Psoas muscle (tissue), 8 donors: Measurements from ENCODE around the gene PRR12. TPM values are rescaled to one million over a fixed set of nuclear protein-coding genes. Genes with fewer than 3 reads are reported as not detected.

Experiments used
- ATAC-seq, 4 donors: fragments of 200-7000 bp; cut with Tn5 transposase; one replicate each; pipeline ENCODE4 v1.9.1; 2020; ENCODE audit warnings: moderate library complexity in 3 of 4, mild to moderate bottlenecking in 2 of 4
- DNase-seq, 2 donors: peaks; one replicate each; pipeline ENCODE4 v3.0.0-alpha.2; 2020
- H3K27ac ChIP-seq: fragments of 200-600 bp; one replicate; pipeline ENCODE4 v1.8.0; 2022
- H3K27me3 ChIP-seq, 3 donors: fragments of 200-600 bp in 1 of 3; one replicate each; pipeline versions ENCODE4 v1.6.1 to v1.8.0; 2013 to 2022; ENCODE audit warnings: low read length in 2 of 3, mild to moderate bottlenecking in 2 of 3, moderate library complexity in 1 of 3; ENCODE audit not compliant: insufficient read depth in 3 of 3
- H3K36me3 ChIP-seq, 2 donors: fragments of 200-600 bp in 1 of 2; one replicate each; pipeline versions ENCODE4 v1.6.1 to v1.8.0; 2013 to 2022; ENCODE audit warnings: low read depth in 1 of 2, mild to moderate bottlenecking in 1 of 2, moderate library complexity in 1 of 2; ENCODE audit not compliant: insufficient read depth in 1 of 2
- H3K4me1 ChIP-seq: fragments of 200-600 bp; one replicate; pipeline ENCODE4 v1.8.0; 2022
- H3K4me3 ChIP-seq: fragments of 200-600 bp; one replicate; pipeline ENCODE4 v1.8.0; 2022; ENCODE audit warnings: mild to moderate bottlenecking
- H3K9me3 ChIP-seq: fragments of 200-600 bp; one replicate; pipeline ENCODE4 v1.8.0; 2022
- WGBS, 3 donors: extraction: QIAGEN DNeasy Blood & Tissue Kit; methylation state at CpG; one replicate each; pipeline versions ENCODE4 v1.1.6 to v1.1.7; 2013; 5-methylcytosine and 5-hydroxymethylcytosine counted together
- intact Hi-C, 2 donors: fragments of 100-400 bp; cut with DNase I; formaldehyde crosslinking; loops; one replicate each; pipeline versions ENCODE4 v1.11.0 to v1.14.2; 2022
- polyA plus RNA-seq, 3 donors: library from polyadenylated mRNA; stranded (reverse); fragments of 200-250 nt; gene quantifications; one replicate each; pipeline ENCODE4 v1.2.3, GENCODE V29; 2013
- total RNA-seq, 4 donors: library from RNA; stranded (reverse); fragmentation: NEBNext Ultra II Directional in 2 of 4; extraction: Animal tissue kit (Norgen Biotek cat#: 25700) in 2 of 4; gene quantifications; one replicate each; pipeline versions ENCODE4 v1.2.1 to v1.2.4, GENCODE V29; 2021 to 2023
- TF ChIP-seq, protein P1 (sequence below): fragments of 200-600 bp; IDR thresholded peaks from one replicate; pipeline ENCODE4 v1.8.0; 2022; ENCODE audit warnings: antibody characterized with exemption
- donor health status: healthy with polysubstance abuse.
- donor health status: DM: no; HTN: no; CAD: no; lungs with moderate emphysema.
- donor health status: Bipolar disorder and iron deficiency.
- donor health status: healthy.
- donor health status: DM: yes; HTN: yes; CAD: no.
- donor health status: DM: no; HTN: no; CAD: no.
- donor health status: DM: no; HTN: no; CAD: no.
- donor health status: DM: yes; HTN: yes; CAD: no.

The PRR12 gene
- total and polyA plus RNA-seq, 7 donors: 2.3 to 15.1 (median 7.1) TPM

DNA sequence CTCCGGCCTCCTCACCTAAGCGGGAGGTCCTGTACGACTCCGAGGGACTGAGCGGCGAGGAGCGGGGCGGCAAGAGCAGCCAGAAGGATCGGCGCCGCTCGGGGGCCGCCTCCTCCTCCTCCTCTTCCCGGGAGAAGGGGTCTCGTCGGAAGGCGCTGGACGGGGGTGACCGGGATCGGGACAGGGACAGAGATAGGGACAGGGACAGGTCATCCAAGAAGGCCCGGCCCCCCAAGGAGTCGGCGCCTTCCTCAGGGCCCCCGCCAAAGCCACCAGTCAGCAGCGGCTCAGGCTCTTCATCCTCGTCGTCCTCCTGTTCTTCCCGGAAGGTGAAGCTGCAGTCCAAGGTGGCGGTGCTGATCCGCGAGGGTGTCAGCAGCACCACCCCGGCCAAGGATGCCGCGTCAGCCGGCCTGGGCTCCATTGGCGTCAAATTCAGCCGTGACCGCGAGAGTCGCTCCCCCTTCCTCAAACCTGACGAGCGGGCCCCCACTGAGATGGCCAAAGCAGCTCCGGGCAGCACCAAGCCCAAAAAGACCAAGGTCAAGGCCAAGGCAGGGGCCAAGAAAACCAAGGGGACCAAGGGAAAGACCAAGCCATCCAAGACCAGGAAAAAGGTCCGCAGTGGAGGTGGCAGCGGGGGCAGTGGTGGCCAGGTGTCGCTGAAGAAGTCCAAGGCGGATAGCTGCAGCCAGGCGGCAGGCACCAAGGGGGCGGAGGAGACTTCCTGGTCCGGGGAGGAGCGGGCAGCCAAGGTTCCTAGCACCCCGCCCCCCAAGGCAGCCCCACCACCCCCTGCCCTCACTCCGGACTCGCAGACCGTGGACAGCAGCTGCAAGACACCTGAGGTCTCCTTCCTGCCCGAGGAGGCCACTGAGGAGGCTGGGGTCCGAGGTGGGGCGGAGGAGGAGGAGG is 61.8 kb downstream of the PRR12 start:
- TF ChIP-seq, protein P1, sequence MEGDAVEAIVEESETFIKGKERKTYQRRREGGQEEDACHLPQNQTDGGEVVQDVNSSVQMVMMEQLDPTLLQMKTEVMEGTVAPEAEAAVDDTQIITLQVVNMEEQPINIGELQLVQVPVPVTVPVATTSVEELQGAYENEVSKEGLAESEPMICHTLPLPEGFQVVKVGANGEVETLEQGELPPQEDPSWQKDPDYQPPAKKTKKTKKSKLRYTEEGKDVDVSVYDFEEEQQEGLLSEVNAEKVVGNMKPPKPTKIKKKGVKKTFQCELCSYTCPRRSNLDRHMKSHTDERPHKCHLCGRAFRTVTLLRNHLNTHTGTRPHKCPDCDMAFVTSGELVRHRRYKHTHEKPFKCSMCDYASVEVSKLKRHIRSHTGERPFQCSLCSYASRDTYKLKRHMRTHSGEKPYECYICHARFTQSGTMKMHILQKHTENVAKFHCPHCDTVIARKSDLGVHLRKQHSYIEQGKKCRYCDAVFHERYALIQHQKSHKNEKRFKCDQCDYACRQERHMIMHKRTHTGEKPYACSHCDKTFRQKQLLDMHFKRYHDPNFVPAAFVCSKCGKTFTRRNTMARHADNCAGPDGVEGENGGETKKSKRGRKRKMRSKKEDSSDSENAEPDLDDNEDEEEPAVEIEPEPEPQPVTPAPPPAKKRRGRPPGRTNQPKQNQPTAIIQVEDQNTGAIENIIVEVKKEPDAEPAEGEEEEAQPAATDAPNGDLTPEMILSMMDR: no peak
- no peak overlapping the region for H3K27ac ChIP-seq
- no peaks in the 10 kb centered on the region for H3K4me1 ChIP-seq
- H3K9me3 ChIP-seq: no peaks in the 10 kb centered on the region
- peaks cover 9 to 90% of the 10 kb centered on the region in 2 donors for H3K36me3 ChIP-seq
- 92 to 93% (median 92%) methylated on average over 51 to 58 of the region's 58 CpGs for WGBS, 3 donors
- no peak overlapping the region for H3K4me3 ChIP-seq
- DNase-seq: no peak
- no peaks in the 10 kb centered on the region for H3K27me3 ChIP-seq
- intact Hi-C loops: no loop called here
- no peak for ATAC-seq

DNA sequence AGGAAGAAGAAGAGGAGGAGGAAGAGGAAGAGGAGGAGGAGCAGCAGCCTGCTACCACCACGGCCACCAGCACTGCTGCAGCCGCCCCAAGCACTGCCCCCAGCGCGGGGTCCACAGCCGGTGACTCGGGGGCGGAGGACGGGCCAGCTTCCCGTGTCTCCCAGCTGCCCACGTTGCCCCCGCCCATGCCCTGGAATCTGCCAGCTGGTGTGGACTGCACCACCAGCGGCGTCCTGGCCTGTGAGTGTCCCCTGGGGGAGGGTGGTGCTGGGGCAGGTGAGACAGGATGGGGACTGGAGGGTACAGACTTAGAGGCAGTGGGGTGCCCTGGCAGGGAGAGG is 62.5 kb downstream of the PRR12 start:
- ATAC-seq (peak in 1 of 4 donors; percentile 8), DNase-seq (no peak)
- no peaks in the 10 kb centered on the region for H3K27me3 ChIP-seq
- TF ChIP-seq, protein P1: no peak
- 72 to 76% (median 75%) methylated on average over 13 of the region's 13 CpGs for whole genome bisulfite sequencing, 3 donors
- H3K27ac ChIP-seq: no peak overlapping the region
- H3K9me3 ChIP-seq: no peaks in the 10 kb centered on the region
- intact Hi-C loops: no loop called here
- H3K36me3 ChIP-seq: peaks cover 9 to 90% of the 10 kb centered on the region in 2 donors
- H3K4me3 ChIP-seq: no peak overlapping the region
- H3K4me1 ChIP-seq: no peaks in the 10 kb centered on the region

- H3K4me1 ChIP-seq: no peaks in the 10 kb centered on the region
- no peaks in the 10 kb centered on the region for H3K9me3 ChIP-seq
- no peaks in the 10 kb centered on the region for H3K27me3 ChIP-seq
- intact Hi-C loops: no loop called here
- H3K36me3 ChIP-seq: peaks cover 9 to 93% of the 10 kb centered on the region in 2 donors
- no peak for ATAC-seq
- H3K4me3 ChIP-seq: no peak overlapping the region
- TF ChIP-seq, protein P1: no peak
- no peak overlapping the region for H3K27ac ChIP-seq
- no peak for DNase-seq
- WGBS, 3 donors: 80 to 87% (median 83%) methylated on average over 10 of the region's 10 CpGs
Measured at GRCh38 chr19:49654581-49654980, 63.6 kb downstream of the PRR12 start.

- Histone ChIP-seq H3K4me1 (no peaks in the 10 kb centered on the region), H3K4me3 (no peak overlapping the region), H3K27ac (no peak overlapping the region), H3K9me3 (no peaks in the 10 kb centered on the region), H3K36me3 (peaks cover 9 to 91% of the 10 kb centered on the region in 2 donors), H3K27me3 (no peaks in the 10 kb centered on the region)
- WGBS, 3 donors: 87% methylated on average over 23 of the region's 23 CpGs
- DNase-seq (no peak), ATAC-seq (no peak)
- TF ChIP-seq, protein P1: no peak
- intact Hi-C loops: no loop called here
Measured at GRCh38 chr19:49655570-49656455, 64.8 kb downstream of the PRR12 start.
